Measurements from ENCODE around the gene KCNA1. TPM values are rescaled to one million over a fixed set of nuclear protein-coding genes. Genes with fewer than 3 reads are reported as not detected.

Gene KCNA1
- total RNA-seq, 1 donor from 2014 or later = 0.27 TPM

- peak overlapping the region; percentile 95 for H3K4me2 ChIP-seq (ENCODE audit: low read length)
- H3K4me3 ChIP-seq (ENCODE audit: insufficient read depth, low read depth, low read length) = peak overlapping the region; percentile 64
- peak overlapping the region; percentile 86 for H3K4me3 Mint-ChIP-seq (ENCODE audit: unreplicated experiment)
- H2AFZ ChIP-seq (ENCODE audit: low read depth, low read length) = peak overlapping the region; percentile 78
- peaks cover 17% of the 10 kb centered on the region for H3K4me1 ChIP-seq (ENCODE audit: insufficient read depth, low read length)
- H3K27ac Mint-ChIP-seq (ENCODE audit: unreplicated experiment) = peak overlapping the region; percentile 75
- peaks cover 7% of the 10 kb centered on the region for H3K9me3 ChIP-seq (ENCODE audit: insufficient read depth, low read depth, low read length)
- H3K36me3 ChIP-seq (ENCODE audit: insufficient read depth, low read length) = no peaks in the 10 kb centered on the region
- TF ChIP-seq EZH2 (IDR thresholded peaks at IDR 0.05; ENCODE audit: insufficient read depth, low read length) (peak; percentile 69), CTCF (IDR thresholded peaks at IDR 0.05; ENCODE audit: insufficient read depth, low read depth, low read length) (no peak)
- DNase-seq (ENCODE audit: low read depth) (no peak), FAIRE-seq (no peak)
- peaks cover 58% of the 10 kb centered on the region for H3K27me3 Mint-ChIP-seq (ENCODE audit: low read depth, unreplicated experiment)
- no peaks in the 10 kb centered on the region for H4K20me1 ChIP-seq (ENCODE audit: insufficient read depth, low read length)
- H3K4me1 Mint-ChIP-seq (ENCODE audit: low read depth, unreplicated experiment) = peaks cover 2% of the 10 kb centered on the region
- peaks cover 63% of the 10 kb centered on the region for H3K27me3 ChIP-seq (ENCODE audit: insufficient read depth, low read length)
- H3K36me3 Mint-ChIP-seq (ENCODE audit: low read depth, unreplicated experiment) = peaks cover 5% of the 10 kb centered on the region
- peak overlapping the region; percentile 38 for H3K9ac ChIP-seq (ENCODE audit: low read length)
- H3K9me3 Mint-ChIP-seq (ENCODE audit: unreplicated experiment) = peaks cover 6% of the 10 kb centered on the region
- no peaks in the 10 kb centered on the region for H3K79me2 ChIP-seq (ENCODE audit: insufficient read depth, low read length)
- H3K27ac ChIP-seq (ENCODE audit: low read depth, low read length) = no peak overlapping the region
Measured at GRCh38 chr12:4910502-4911315, 1.0 kb downstream of the KCNA1 start.

- Histone ChIP-seq H3K4me3 (ENCODE audit: insufficient read depth, low read depth, low read length) (no peak overlapping the region), H3K27ac (ENCODE audit: low read depth, low read length) (no peak overlapping the region), H3K36me3 (ENCODE audit: insufficient read depth, low read length) (no peaks in the 10 kb centered on the region), H3K9ac (ENCODE audit: low read length) (no peak overlapping the region), H4K20me1 (ENCODE audit: insufficient read depth, low read length) (no peaks in the 10 kb centered on the region), H3K9me3 (ENCODE audit: insufficient read depth, low read depth, low read length) (peaks cover 7% of the 10 kb centered on the region), H3K4me1 (ENCODE audit: insufficient read depth, low read length) (peaks cover 17% of the 10 kb centered on the region), H3K79me2 (ENCODE audit: insufficient read depth, low read length) (no peaks in the 10 kb centered on the region), H3K27me3 (ENCODE audit: insufficient read depth, low read length) (peaks cover 62% of the 10 kb centered on the region), H2AFZ (ENCODE audit: low read depth, low read length) (no peak overlapping the region), H3K4me2 (ENCODE audit: low read length) (peak overlapping the region; percentile 95)
- peaks cover 6% of the 10 kb centered on the region for H3K9me3 Mint-ChIP-seq (ENCODE audit: unreplicated experiment)
- H3K27ac Mint-ChIP-seq (ENCODE audit: unreplicated experiment) = no peak overlapping the region
- peaks cover 5% of the 10 kb centered on the region for H3K36me3 Mint-ChIP-seq (ENCODE audit: low read depth, unreplicated experiment)
- TF ChIP-seq CTCF (IDR thresholded peaks at IDR 0.05; ENCODE audit: insufficient read depth, low read depth, low read length) (no peak), EZH2 (IDR thresholded peaks at IDR 0.05; ENCODE audit: insufficient read depth, low read length) (no peak)
- FAIRE-seq (no peak), DNase-seq (ENCODE audit: low read depth) (no peak)
- peaks cover 66% of the 10 kb centered on the region for H3K27me3 Mint-ChIP-seq (ENCODE audit: low read depth, unreplicated experiment)
- peaks cover 2% of the 10 kb centered on the region for H3K4me1 Mint-ChIP-seq (ENCODE audit: low read depth, unreplicated experiment)
- no peak overlapping the region for H3K4me3 Mint-ChIP-seq (ENCODE audit: unreplicated experiment)
Measured at GRCh38 chr12:4911316-4911994, 1.8 kb downstream of the KCNA1 start.
